SK-N-SH treated with all-trans-retinoic acid at 6 μM for 48 hours (cell line): Measurements from ENCODE around the gene PRKCQ.

ENCODE experiments used
- ATAC-seq: fragments of 200-7000 bp; cut with Tn5 transposase; 3 replicates; pipeline ENCODE4 v1.9.1; 2020; ENCODE audit warnings: mild to moderate bottlenecking, moderate library complexity
- ARNTL ChIP-seq: fragments of 450-650 bp; formaldehyde crosslinking; IDR thresholded peaks from 2 replicates; pipeline ENCODE4 v1.5.0; 2020; ENCODE audit warnings: low read depth, mild to moderate bottlenecking, moderate library complexity, borderline replicate concordance
- BACH2 ChIP-seq: fragments of 250-450 bp; sonication (Bioruptor Pico); IDR thresholded peaks from 2 replicates; pipeline ENCODE4 v1.9.0; 2021; ENCODE audit warnings: mild to moderate bottlenecking, borderline replicate concordance
- CSDC2 ChIP-seq: fragments of 250-450 bp; sonication (Bioruptor Pico); IDR thresholded peaks from 2 replicates; pipeline ENCODE4 v1.5.0; 2020; ENCODE audit warnings: mild to moderate bottlenecking, moderate library complexity
- ESRRG ChIP-seq: fragments of 250-450 bp; sonication (Bioruptor Pico); IDR thresholded peaks from 2 replicates; pipeline ENCODE4 v1.6.1; 2021; ENCODE audit warnings: mild to moderate bottlenecking
- GLIS3 ChIP-seq: fragments of 250-450 bp; sonication (Bioruptor Pico); IDR thresholded peaks from 2 replicates; pipeline ENCODE4 v1.5.0; 2020; ENCODE audit warnings: mild to moderate bottlenecking, moderate library complexity
- ISL1 ChIP-seq: fragments of 250-450 bp; sonication (Bioruptor Pico); IDR thresholded peaks from 2 replicates; pipeline ENCODE4 v2.1.2; 2022; ENCODE audit warnings: mild to moderate bottlenecking, moderate library complexity
- OSR1 ChIP-seq: fragments of 250-450 bp; sonication (Bioruptor Pico); IDR thresholded peaks from 2 replicates; pipeline ENCODE4 v1.8.0; 2022; ENCODE audit warnings: moderate library complexity, mild to moderate bottlenecking, inconsistent platforms
- PATZ1 ChIP-seq: fragments of 250-450 bp; sonication (Bioruptor Pico); IDR thresholded peaks from 2 replicates; pipeline ENCODE4 v1.8.0; 2020; ENCODE audit warnings: mild to moderate bottlenecking, moderate library complexity, borderline replicate concordance
- POU6F1 ChIP-seq: fragments of 250-450 bp; sonication (Bioruptor Pico); IDR thresholded peaks from 2 replicates; pipeline ENCODE4 v1.8.0; 2021; ENCODE audit warnings: low read depth, mild to moderate bottlenecking, moderate library complexity, borderline replicate concordance
- PPARA ChIP-seq: fragments of 250-450 bp; sonication (Bioruptor Pico); IDR thresholded peaks from 2 replicates; pipeline ENCODE4 v1.5.0; 2020; ENCODE audit warnings: mild to moderate bottlenecking, borderline replicate concordance
- RARB ChIP-seq: fragments of 250-450 bp; sonication (Bioruptor Pico); IDR thresholded peaks from 2 replicates; pipeline ENCODE4 v1.8.0; 2021; ENCODE audit warnings: mild to moderate bottlenecking, moderate library complexity
- TCF4 ChIP-seq: fragments of 250-450 bp; sonication (Bioruptor Pico); IDR thresholded peaks from 2 replicates; pipeline ENCODE4 v1.8.0; 2021; ENCODE audit warnings: mild to moderate bottlenecking, moderate library complexity, borderline replicate concordance
- TOX ChIP-seq: fragments of 250-450 bp; sonication (Bioruptor Pico); IDR thresholded peaks from 2 replicates; pipeline ENCODE4 v1.8.0; 2021; ENCODE audit warnings: mild to moderate bottlenecking, moderate library complexity, borderline replicate concordance
- ZC3H10 ChIP-seq: fragments of 250-450 bp; sonication (Bioruptor Pico); IDR thresholded peaks from 2 replicates; pipeline ENCODE4 v1.5.1; 2021; ENCODE audit warnings: mild to moderate bottlenecking, moderate library complexity
- ZFP3 ChIP-seq: fragments of 250-450 bp; sonication (Bioruptor Pico); IDR thresholded peaks from 2 replicates; pipeline ENCODE4 v1.5.0; 2020; ENCODE audit warnings: mild to moderate bottlenecking, moderate library complexity
- ZFP30 ChIP-seq: fragments of 450-650 bp; formaldehyde crosslinking; IDR thresholded peaks from 2 replicates; pipeline ENCODE4 v1.5.0; 2022; ENCODE audit warnings: mild to moderate bottlenecking, moderate library complexity
- ZNF565 ChIP-seq: fragments of 450-650 bp; formaldehyde crosslinking; conservative IDR thresholded peaks from 2 replicates; pipeline ENCODE4 v1.5.0; 2020; ENCODE audit warnings: low read depth, mild to moderate bottlenecking, moderate library complexity
- ZNF70 ChIP-seq: fragments of 450-650 bp; formaldehyde crosslinking; IDR thresholded peaks from 2 replicates; pipeline ENCODE4 v1.5.0; 2020; ENCODE audit warnings: mild to moderate bottlenecking, moderate library complexity
- ZNF8 ChIP-seq: fragments of 450-650 bp; formaldehyde crosslinking; IDR thresholded peaks from 2 replicates; pipeline ENCODE4 v1.5.0; 2020; ENCODE audit warnings: mild to moderate bottlenecking, moderate library complexity
- TF ChIP-seq, protein P1 (sequence below): fragments of 250-450 bp; sonication (Bioruptor Pico); IDR thresholded peaks from 2 replicates; pipeline ENCODE4 v1.5.1; 2020; ENCODE audit warnings: low read depth, mild to moderate bottlenecking, moderate library complexity
- TF ChIP-seq, protein P2 (sequence below): fragments of 250-450 bp; sonication (Bioruptor Pico); IDR thresholded peaks from 2 replicates; pipeline ENCODE4 v1.5.1; 2021; ENCODE audit warnings: mild to moderate bottlenecking, moderate library complexity

PRKCQ gene

DNA sequence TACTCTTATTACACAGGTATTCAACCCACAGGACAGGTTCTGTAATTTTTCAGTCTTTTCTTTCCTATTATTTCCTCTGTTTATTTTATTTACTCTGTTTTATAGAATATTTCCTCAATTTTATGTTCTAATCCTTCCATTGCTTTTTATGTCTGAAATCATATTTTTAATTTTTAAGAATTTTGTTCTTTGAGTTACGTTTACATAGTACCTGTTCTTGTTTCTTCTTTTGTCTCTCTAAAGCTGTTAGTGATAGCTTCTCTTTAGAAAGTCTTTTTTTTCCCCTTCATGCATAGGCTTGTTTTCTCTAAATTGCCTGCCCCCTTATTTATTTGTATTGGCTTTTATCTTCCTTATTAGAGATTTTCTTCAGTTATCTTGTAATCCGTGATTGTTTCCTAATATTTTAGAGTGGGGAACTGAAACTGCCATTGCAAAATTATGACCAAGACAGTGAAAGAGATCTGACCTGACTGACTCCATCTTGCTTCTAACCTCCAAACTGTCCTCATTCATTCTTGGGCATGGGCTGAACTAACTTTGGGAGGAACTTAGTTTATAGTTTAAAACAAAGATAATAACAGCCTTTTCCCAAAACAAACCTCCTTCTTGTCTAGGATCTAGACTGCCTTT is 189.7 kb downstream of the PRKCQ start (continued):
- TF ChIP-seq POU6F1 (CRISPR knock-in tag) = no peak
- TF ChIP-seq BACH2 (CRISPR knock-in tag) = no peak
- TF ChIP-seq OSR1 = no peak

- no peak for ATAC-seq
- TF ChIP-seq ZNF8 (CRISPR knock-in tag) (no peak), ZC3H10 (CRISPR knock-in tag) (no peak), ZFP3 (CRISPR knock-in tag) (no peak), ESRRG (CRISPR knock-in tag) (no peak), PATZ1 (no peak), GLIS3 (CRISPR knock-in tag) (no peak), OSR1 (no peak), TCF4 (CRISPR knock-in tag) (no peak), ISL1 (no peak), ZNF565 (CRISPR knock-in tag) (no peak)
These were observed 191.7 kb downstream of the PRKCQ start for GRCh38 chr10:6388261-6388893.

- TF ChIP-seq PATZ1 (no peak), ZNF70 (CRISPR knock-in tag) (no peak), ZFP3 (CRISPR knock-in tag) (no peak), ARNTL (CRISPR knock-in tag) (no peak), PPARA (no peak), OSR1 (no peak)
- TF ChIP-seq, protein P1, sequence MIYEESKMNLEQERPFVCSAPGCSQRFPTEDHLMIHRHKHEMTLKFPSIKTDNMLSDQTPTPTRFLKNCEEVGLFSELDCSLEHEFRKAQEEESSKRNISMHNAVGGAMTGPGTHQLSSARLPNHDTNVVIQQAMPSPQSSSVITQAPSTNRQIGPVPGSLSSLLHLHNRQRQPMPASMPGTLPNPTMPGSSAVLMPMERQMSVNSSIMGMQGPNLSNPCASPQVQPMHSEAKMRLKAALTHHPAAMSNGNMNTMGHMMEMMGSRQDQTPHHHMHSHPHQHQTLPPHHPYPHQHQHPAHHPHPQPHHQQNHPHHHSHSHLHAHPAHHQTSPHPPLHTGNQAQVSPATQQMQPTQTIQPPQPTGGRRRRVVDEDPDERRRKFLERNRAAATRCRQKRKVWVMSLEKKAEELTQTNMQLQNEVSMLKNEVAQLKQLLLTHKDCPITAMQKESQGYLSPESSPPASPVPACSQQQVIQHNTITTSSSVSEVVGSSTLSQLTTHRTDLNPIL (CRISPR knock-in tag) = no peak
- no peak for ATAC-seq
These were observed 193.1 kb downstream of the PRKCQ start for GRCh38 chr10:6386960-6387359.

DNA sequence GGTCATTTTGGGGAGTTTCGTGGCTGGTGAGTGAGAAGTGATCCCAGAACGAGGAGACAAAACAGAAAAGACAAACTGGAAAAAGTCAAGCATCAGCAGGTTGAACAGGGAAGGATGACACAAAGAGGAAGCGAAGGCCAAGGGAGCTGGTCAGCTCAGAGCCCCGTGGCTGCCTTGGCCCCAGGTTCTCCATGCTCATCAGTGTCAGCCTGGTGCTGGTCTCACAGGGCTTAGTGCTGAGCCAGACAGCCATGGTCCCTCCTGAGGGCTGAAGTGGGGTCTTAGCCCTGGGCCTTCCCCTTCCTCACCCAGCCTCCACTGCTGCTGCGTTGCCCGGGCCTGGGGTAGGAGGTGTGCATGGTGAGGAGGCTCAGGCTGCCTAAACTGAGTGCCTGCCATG is 193.7 kb downstream of the PRKCQ start:
- no peak for ATAC-seq
- TF ChIP-seq BACH2 (CRISPR knock-in tag) = no peak
- TF ChIP-seq ISL1 = no peak
- TF ChIP-seq, protein P2, sequence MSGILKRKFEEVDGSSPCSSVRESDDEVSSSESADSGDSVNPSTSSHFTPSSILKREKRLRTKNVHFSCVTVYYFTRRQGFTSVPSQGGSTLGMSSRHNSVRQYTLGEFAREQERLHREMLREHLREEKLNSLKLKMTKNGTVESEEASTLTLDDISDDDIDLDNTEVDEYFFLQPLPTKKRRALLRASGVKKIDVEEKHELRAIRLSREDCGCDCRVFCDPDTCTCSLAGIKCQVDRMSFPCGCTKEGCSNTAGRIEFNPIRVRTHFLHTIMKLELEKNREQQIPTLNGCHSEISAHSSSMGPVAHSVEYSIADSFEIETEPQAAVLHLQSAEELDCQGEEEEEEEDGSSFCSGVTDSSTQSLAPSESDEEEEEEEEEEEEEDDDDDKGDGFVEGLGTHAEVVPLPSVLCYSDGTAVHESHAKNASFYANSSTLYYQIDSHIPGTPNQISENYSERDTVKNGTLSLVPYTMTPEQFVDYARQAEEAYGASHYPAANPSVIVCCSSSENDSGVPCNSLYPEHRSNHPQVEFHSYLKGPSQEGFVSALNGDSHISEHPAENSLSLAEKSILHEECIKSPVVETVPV = no peak
- no peak for TF ChIP-seq PATZ1
- no peak for TF ChIP-seq ESRRG (CRISPR knock-in tag)
- no peak for TF ChIP-seq TOX (CRISPR knock-in tag)
- no peak for TF ChIP-seq POU6F1 (CRISPR knock-in tag)
- TF ChIP-seq ZFP30 (CRISPR knock-in tag) = no peak
- no peak for TF ChIP-seq CSDC2 (CRISPR knock-in tag)
- TF ChIP-seq RARB = no peak
- no peak for TF ChIP-seq GLIS3 (CRISPR knock-in tag)
- no peak for TF ChIP-seq ARNTL (CRISPR knock-in tag)
- TF ChIP-seq OSR1 = no peak
- TF ChIP-seq PPARA = no peak
